CD4-positive, CD25-positive, alpha-beta regulatory T cell (primary cell): Measurements from ENCODE around the gene RUSC1. TPM values are rescaled to one million over a fixed set of nuclear protein-coding genes. Genes with fewer than 3 reads are reported as not detected.

Experiments used
- ATAC-seq, 2 donors: fragments of 150-1000 bp; cut with Tn5 transposase; one replicate each; pipeline ENCODE4 v1.10.0; 2021; ENCODE audit warnings: low read depth in 2 of 2, moderate number of reproducible peaks in 2 of 2, moderate library complexity in 1 of 2
- DNase-seq, 3 donors: peaks; one replicate each; pipeline versions ENCODE4 v3.0.0 to v3.0.0-alpha.2; 2012 to 2022; ENCODE audit warnings: mixed read lengths in 1 of 3
- H3K27ac ChIP-seq: one replicate; pipeline ENCODE4 v1.7.0; 2013; ENCODE audit warnings: mild to moderate bottlenecking, low read length; ENCODE audit not compliant: insufficient read depth, poor library complexity, severe bottlenecking
- H3K27me3 ChIP-seq: one replicate; pipeline ENCODE4 v1.7.0; 2013; ENCODE audit warnings: low read length; ENCODE audit not compliant: control insufficient read depth, insufficient read depth
- H3K36me3 ChIP-seq: one replicate; pipeline ENCODE4 v1.7.0; 2013; ENCODE audit warnings: mild to moderate bottlenecking, low read length, moderate library complexity; ENCODE audit not compliant: control insufficient read depth, insufficient read depth
- H3K4me1 ChIP-seq: 2 replicates; pipeline ENCODE4 v1.7.0; 2013; ENCODE audit warnings: mild to moderate bottlenecking, low read length; ENCODE audit not compliant: insufficient read depth, control insufficient read depth, poor library complexity, severe bottlenecking
- H3K4me3 ChIP-seq: one replicate; pipeline ENCODE4 v1.7.0; 2013; ENCODE audit warnings: low read depth, mild to moderate bottlenecking, low read length, moderate library complexity
- H3K9me3 ChIP-seq, 2 experiments: 1 replicate in 1 of 2; 2 replicates in 1 of 2; pipeline ENCODE4 v1.7.0; 2013; ENCODE audit warnings: low read length in 2 of 2, mild to moderate bottlenecking in 1 of 2, moderate library complexity in 1 of 2; ENCODE audit not compliant: control insufficient read depth in 2 of 2
- H3K27ac Mint-ChIP-seq, 3 donors: one replicate each; pipeline ENCODE4 v1.8.0; 2020 to 2022; ENCODE audit warnings: mild to moderate bottlenecking in 3 of 3, mixed read lengths in 3 of 3, moderate library complexity in 2 of 3
- H3K27me3 Mint-ChIP-seq: one replicate; pipeline ENCODE4 v1.8.0; 2022; ENCODE audit warnings: mild to moderate bottlenecking, mixed read lengths
- H3K36me3 Mint-ChIP-seq: one replicate; pipeline ENCODE4 v1.8.0; 2020; ENCODE audit warnings: mixed read lengths
- H3K4me1 Mint-ChIP-seq, 4 donors: one replicate each; pipeline ENCODE4 v1.8.0; 2020 to 2022; ENCODE audit warnings: mixed read lengths in 4 of 4, mild to moderate bottlenecking in 1 of 4
- H3K4me3 Mint-ChIP-seq, 4 donors: one replicate each; pipeline ENCODE4 v1.8.0; 2020 to 2022; ENCODE audit warnings: mild to moderate bottlenecking in 4 of 4, mixed read lengths in 4 of 4, moderate library complexity in 3 of 4
- H3K9me3 Mint-ChIP-seq, 7 donors: one replicate each; pipeline ENCODE4 v1.8.0; 2020 to 2022; ENCODE audit warnings: mixed read lengths in 7 of 7, mild to moderate bottlenecking in 3 of 7, moderate library complexity in 2 of 7
- polyA plus RNA-seq, 4 donors: library from polyadenylated mRNA; unstranded; fragments of 300-500 nt; fragmentation: Illumina TruSeq; gene quantifications; one replicate each; pipeline ENCODE4 v1.2.3, GENCODE V29; 2021
- total RNA-seq: library from RNA; stranded (reverse); gene quantifications from one replicate; pipeline ENCODE4 v1.2.3, GENCODE V29; 2022

RUSC1 gene
- total and polyA plus RNA-seq, 5 donors from 2014 or later = 7.1 to 12.4 (median 9.8) TPM

DNA sequence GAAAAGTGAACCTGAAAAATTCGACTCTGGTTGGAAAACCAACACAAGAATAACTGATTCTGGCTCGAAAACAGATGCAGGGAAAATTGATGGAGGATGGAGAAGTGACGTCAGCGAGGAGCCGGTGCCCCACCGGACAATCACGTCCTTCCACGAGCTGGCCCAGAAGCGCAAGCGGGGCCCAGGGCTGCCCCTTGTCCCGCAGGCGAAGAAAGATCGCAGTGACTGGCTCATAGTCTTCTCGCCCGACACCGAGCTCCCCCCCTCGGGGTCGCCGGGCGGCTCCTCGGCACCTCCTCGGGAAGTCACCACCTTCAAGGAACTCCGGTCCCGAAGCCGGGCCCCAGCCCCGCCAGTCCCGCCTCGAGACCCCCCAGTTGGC, 1.9 kb downstream of the RUSC1 start:
- DNase-seq (peak in 1 of 3 donors; percentile 23), ATAC-seq (no peak)
- Histone ChIP-seq H3K27me3 (no peaks in the 10 kb centered on the region), H3K4me3 (peak overlapping the region; percentile 64), H3K9me3 (no peaks in the 10 kb centered on the region), H3K4me1 (peaks cover 37% of the 10 kb centered on the region), H3K27ac (peak overlapping the region; percentile 96), H3K36me3 (no peaks in the 10 kb centered on the region)
- peak overlapping the region in 1 of 3 donors; percentile 68 for H3K27ac Mint-ChIP-seq
- H3K36me3 Mint-ChIP-seq = peaks cover 3% of the 10 kb centered on the region
- no peaks in the 10 kb centered on the region for H3K9me3 Mint-ChIP-seq
- H3K4me1 Mint-ChIP-seq = peaks cover 0 to 39% (median 14%) of the 10 kb centered on the region in 4 donors
- H3K27me3 Mint-ChIP-seq = no peaks in the 10 kb centered on the region
- H3K4me3 Mint-ChIP-seq = peak overlapping the region; percentile 51 to 88 (median 78)

DNA sequence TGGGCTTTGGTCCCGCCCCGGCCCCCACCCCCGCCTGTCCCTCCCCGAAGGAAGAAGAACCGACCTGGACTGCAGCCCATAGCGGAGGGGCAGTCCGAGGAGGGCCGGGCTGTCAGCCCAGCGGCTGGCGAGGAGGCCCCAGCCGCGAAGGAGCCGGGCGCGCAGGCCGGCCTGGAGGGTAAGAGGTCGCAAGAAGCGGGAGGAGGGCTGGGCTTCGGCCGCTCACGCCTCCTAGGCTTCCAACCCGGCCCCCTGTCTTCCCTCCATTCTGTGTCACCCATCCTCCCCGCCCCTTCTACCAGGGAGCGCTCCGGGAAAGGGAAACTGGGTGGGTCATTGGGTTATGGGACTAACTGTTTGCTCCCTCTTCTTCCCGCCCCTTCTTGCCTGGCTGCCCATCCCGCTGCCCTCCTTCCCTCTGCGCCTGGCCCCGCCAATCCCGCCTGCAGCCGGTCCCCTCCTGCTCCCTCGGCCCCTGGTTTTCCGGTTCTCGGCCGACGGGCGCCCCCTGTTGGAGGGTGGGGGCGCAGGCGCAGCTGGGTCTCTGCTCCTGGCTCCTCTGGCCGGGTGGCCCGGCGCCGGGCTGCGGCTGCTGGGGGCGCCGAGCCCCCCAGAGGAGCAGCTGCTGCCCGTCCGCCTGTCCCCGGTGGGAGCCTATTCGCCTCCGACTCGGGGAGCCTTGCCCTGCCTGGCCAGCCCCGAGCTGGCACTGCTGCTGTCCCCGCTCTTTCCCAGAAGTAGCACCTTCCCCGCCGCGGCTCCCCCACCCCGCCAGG, 2.4 kb downstream of the RUSC1 start:
- ATAC-seq (peak; percentile 50 to 52), DNase-seq (peak; percentile 74 to 83 (median 79))
- Histone ChIP-seq H3K4me1 (peaks cover 37% of the 10 kb centered on the region), H3K36me3 (no peaks in the 10 kb centered on the region), H3K4me3 (peak overlapping the region; percentile 37), H3K27ac (peak overlapping the region; percentile 96), H3K9me3 (no peaks in the 10 kb centered on the region), H3K27me3 (no peaks in the 10 kb centered on the region)
- H3K4me3 Mint-ChIP-seq = peak overlapping the region; percentile 88 to 91 (median 90)
- H3K4me1 Mint-ChIP-seq = peaks cover 0 to 39% (median 14%) of the 10 kb centered on the region in 4 donors
- no peaks in the 10 kb centered on the region for H3K27me3 Mint-ChIP-seq
- no peaks in the 10 kb centered on the region for H3K9me3 Mint-ChIP-seq
- peaks cover 3% of the 10 kb centered on the region for H3K36me3 Mint-ChIP-seq
- peak overlapping the region in 1 of 3 donors; percentile 5 for H3K27ac Mint-ChIP-seq

DNA sequence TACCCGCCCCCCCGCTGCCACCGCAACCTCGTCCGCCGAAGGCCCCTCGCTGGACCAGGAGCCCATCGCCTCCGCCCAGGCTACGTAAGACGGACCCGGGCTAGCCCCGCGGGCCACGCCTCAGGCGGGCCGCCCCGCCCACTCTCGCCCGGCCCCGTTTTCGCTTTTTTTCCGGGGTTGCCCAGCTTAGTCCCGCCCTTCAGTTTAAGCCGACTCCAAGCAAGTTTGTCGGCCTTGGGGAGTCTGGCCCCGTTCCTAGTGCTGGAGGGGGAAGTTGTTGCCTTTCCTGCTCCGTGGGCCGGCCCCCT, 3.0 kb downstream of the RUSC1 start:
- Mint-ChIP-seq H3K9me3 (no peaks in the 10 kb centered on the region), H3K4me3 (peak overlapping the region; percentile 88 to 91 (median 90)), H3K27ac (peak overlapping the region in 1 of 3 donors; percentile 85), H3K36me3 (peaks cover 3% of the 10 kb centered on the region), H3K4me1 (peaks cover 0 to 39% (median 14%) of the 10 kb centered on the region in 4 donors), H3K27me3 (no peaks in the 10 kb centered on the region)
- Histone ChIP-seq H3K36me3 (no peaks in the 10 kb centered on the region), H3K27ac (peak overlapping the region; percentile 96), H3K9me3 (no peaks in the 10 kb centered on the region), H3K4me3 (peak overlapping the region; percentile 62), H3K27me3 (no peaks in the 10 kb centered on the region), H3K4me1 (peaks cover 37% of the 10 kb centered on the region)
- DNase-seq = peak; percentile 73 to 91 (median 78)
- ATAC-seq = peak; percentile 61 to 62

DNA sequence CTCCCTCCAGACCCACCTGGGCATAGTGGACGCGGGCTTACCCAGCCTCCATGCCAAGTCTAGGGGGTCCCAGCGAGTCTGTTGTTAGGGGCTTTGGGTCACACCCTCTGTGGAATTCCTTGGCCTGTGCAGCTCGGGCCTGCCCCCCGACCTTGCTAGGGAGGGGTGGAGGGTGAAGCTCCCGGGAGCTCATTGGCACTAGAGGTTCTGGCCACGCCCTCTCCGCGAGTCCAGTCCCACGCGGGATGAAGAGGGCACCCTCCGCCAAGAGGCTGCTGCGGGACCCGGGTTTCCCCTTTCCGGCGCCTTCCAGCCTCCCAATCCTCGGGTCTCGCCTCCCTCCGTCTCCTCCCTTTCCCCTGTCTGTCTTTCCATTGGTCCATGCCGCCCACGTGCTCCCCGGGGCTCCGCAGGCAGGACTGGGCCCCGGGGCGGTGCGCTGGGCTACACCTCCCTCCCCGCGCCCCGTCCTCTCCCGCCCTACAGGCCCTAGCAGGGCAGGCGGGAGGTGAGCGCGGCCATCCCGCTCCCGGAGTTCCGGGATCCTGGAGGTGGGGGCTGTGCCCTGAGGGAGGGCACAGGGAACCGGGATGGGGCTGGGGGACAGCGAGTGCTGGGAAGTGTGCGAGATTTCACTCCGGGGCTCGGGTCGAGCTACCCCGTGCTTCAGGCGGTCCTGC, 3.5 kb downstream of the RUSC1 start:
- H3K27ac ChIP-seq = peak overlapping the region; percentile 96
- H3K27me3 Mint-ChIP-seq = no peaks in the 10 kb centered on the region
- H3K9me3 Mint-ChIP-seq = no peaks in the 10 kb centered on the region
- H3K36me3 Mint-ChIP-seq = peaks cover 3% of the 10 kb centered on the region
- H3K27ac Mint-ChIP-seq = peak overlapping the region in 2 of 3 donors; percentile 85 to 92
- no peaks in the 10 kb centered on the region for H3K27me3 ChIP-seq
- DNase-seq = peak; percentile 83 to 93 (median 90)
- peak overlapping the region; percentile 88 to 91 (median 90) for H3K4me3 Mint-ChIP-seq
- peak; percentile 80 to 81 for ATAC-seq
- H3K36me3 ChIP-seq = no peaks in the 10 kb centered on the region
- H3K4me1 ChIP-seq = peaks cover 37% of the 10 kb centered on the region
- H3K4me3 ChIP-seq = peak overlapping the region; percentile 62
- no peaks in the 10 kb centered on the region for H3K9me3 ChIP-seq
- peaks cover 0 to 39% (median 14%) of the 10 kb centered on the region in 4 donors for H3K4me1 Mint-ChIP-seq

DNA sequence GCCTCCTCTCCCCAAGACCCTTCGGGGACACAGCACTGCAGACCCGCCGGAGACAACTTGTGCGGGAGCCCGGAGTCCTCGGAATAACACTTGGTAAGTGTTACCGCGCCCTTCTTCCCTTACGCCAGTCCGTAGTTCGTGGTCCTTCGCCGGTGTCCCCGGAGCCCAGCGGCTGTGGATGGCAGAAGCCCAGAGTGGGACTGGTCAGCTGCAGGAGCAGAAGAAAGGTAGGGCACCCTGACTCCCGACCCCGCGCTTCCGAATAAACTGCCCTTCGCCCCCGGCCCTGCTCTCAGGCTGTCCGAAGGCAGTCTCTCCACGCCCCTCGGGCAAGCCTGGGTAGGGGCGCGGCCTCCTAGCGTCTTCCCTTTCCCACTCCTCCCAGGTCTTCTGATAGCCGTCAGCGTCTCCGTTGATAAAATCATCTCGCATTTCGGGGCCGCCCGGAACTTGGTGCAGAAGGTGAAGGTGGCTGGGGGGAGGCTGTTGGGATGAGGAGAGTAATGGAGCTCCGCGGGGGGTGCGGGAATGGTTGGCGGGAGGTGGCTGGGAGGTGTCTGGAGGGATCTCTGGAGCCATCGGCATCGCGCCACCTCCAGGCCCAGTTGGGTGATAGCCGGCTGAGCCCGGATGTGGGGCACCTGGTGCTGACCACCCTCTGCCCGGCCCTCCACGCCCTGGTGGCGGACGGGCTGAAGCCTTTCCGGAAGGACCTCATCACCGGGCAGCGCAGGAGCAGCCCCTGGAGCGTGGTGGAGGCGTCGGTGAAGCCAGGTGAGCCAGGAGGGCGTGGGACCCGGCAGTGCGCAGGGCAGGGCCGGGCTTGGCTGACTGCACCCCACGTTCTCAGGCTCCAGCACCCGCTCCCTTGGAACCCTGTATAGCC, 4.3 kb downstream of the RUSC1 start:
- no peak for ATAC-seq
- Mint-ChIP-seq H3K27me3 (no peaks in the 10 kb centered on the region), H3K9me3 (no peaks in the 10 kb centered on the region), H3K36me3 (no peaks in the 10 kb centered on the region), H3K27ac (peak overlapping the region; percentile 63 to 86 (median 71)), H3K4me1 (peaks cover 0 to 39% (median 13%) of the 10 kb centered on the region in 4 donors), H3K4me3 (peak overlapping the region; percentile 88 to 91 (median 90))
- peaks cover 37% of the 10 kb centered on the region for H3K4me1 ChIP-seq
- peaks cover 3% of the 10 kb centered on the region for H3K36me3 ChIP-seq
- H3K27ac ChIP-seq = peak overlapping the region; percentile 96
- no peaks in the 10 kb centered on the region for H3K9me3 ChIP-seq
- DNase-seq = no peak
- H3K4me3 ChIP-seq = peak overlapping the region; percentile 60
- no peaks in the 10 kb centered on the region for H3K27me3 ChIP-seq

DNA sequence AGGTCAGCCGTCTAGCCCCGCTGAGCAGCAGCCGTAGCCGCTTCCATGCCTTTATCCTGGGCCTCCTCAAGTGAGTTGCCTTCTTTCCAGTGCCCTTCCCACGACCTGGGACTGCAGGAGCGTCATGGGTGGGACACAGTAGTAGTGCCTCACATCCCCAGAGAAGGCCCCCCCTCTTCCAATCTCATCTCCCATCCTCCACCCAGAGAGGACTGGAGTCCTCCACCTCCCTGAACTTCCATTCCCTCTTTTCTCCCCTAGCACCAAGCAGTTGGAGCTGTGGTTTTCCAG, 4.9 kb downstream of the RUSC1 start:
- peaks cover 9% of the 10 kb centered on the region for H3K36me3 ChIP-seq
- H3K27me3 ChIP-seq = no peaks in the 10 kb centered on the region
- Mint-ChIP-seq H3K9me3 (no peaks in the 10 kb centered on the region), H3K27ac (peak overlapping the region in 1 of 3 donors; percentile 86), H3K27me3 (no peaks in the 10 kb centered on the region), H3K4me3 (peak overlapping the region; percentile 77 to 94 (median 90)), H3K4me1 (peaks cover under 1 to 33% (median 10%) of the 10 kb centered on the region in 4 donors), H3K36me3 (peaks cover under 1% of the 10 kb centered on the region)
- no peaks in the 10 kb centered on the region for H3K9me3 ChIP-seq
- ATAC-seq (no peak), DNase-seq (no peak)
- peaks cover 34% of the 10 kb centered on the region for H3K4me1 ChIP-seq
- H3K27ac ChIP-seq = peak overlapping the region; percentile 96
- no peak overlapping the region for H3K4me3 ChIP-seq

DNA sequence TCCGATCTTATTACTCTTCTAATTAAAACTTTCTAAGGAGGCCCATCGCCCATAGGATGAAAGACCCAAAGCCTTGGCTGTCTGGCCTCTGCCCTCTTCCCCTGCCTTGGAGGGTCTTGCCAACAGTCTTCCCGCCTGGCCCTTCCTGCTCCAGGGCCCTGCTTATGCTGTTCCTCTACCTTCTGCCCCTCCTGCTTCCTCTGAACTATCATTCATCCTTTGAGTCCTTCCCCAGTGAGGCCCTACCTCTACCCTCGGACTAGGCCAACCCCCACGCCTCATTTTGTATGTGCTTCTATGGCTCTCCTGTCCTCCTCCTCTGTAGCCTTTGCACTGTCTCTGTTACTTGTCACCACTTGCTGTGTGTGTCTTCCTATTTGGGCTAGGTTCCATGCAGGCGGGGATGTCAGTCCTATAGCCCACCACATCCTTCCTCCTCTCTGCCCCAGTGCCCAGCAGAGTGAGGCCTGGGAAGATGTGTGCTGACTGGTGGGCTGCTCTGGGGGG, 5.4 kb downstream of the RUSC1 start:
- Mint-ChIP-seq H3K4me1 (peaks cover 5 to 29% (median 12%) of the 10 kb centered on the region in 4 donors), H3K27ac (peak overlapping the region; percentile 83 to 86 (median 86)), H3K36me3 (peaks cover 6% of the 10 kb centered on the region), H3K9me3 (no peaks in the 10 kb centered on the region), H3K4me3 (peak overlapping the region; percentile 77 to 94 (median 90)), H3K27me3 (no peaks in the 10 kb centered on the region)
- DNase-seq = no peak
- no peak for ATAC-seq
- peaks cover 29% of the 10 kb centered on the region for H3K4me1 ChIP-seq
- no peak overlapping the region for H3K27ac ChIP-seq
- no peak overlapping the region for H3K4me3 ChIP-seq
- no peaks in the 10 kb centered on the region for H3K27me3 ChIP-seq
- peaks cover 14% of the 10 kb centered on the region for H3K36me3 ChIP-seq
- H3K9me3 ChIP-seq = no peaks in the 10 kb centered on the region
